ENCODE data around the gene OR9A4.
"Not testable (repeated sequence)": the region's sequence is repeated elsewhere in the genome, so short reads cannot be mapped to it uniquely, and the experiment has no call there.

OR9A4 gene

GRCh38 chr7:141916099-141916498, at the start of gene OR9A4:
Gene OR9A4 (plus strand): TSS chr7:141916399. CDS start chr7:141918876, 2,477 bp downstream.
- DNase-seq = no peak

- DNase-seq = no peak
Measured at GRCh38 chr7:141866974-141867373, 49.2 kb upstream of the OR9A4 start.

GRCh38 chr7:141872931-141873330, 43.3 kb upstream of the OR9A4 start:
- DNase-seq = no peak

- DNase-seq = no peak
Measured at GRCh38 chr7:141874787-141875186, 41.4 kb upstream of the OR9A4 start.

- DNase-seq = no peak
Measured at GRCh38 chr7:141875453-141875852, 40.7 kb upstream of the OR9A4 start.

GRCh38 chr7:141876371-141876770, 39.8 kb upstream of the OR9A4 start:
- DNase-seq = no peak

GRCh38 chr7:141877365-141877764, 38.8 kb upstream of the OR9A4 start:
- no peak for DNase-seq

- no peak for DNase-seq
Measured at GRCh38 chr7:141880960-141881359, 35.2 kb upstream of the OR9A4 start.

- DNase-seq = no peak
Measured at GRCh38 chr7:141884539-141885225, 31.5 kb upstream of the OR9A4 start.

- DNase-seq = no peak
Measured at GRCh38 chr7:141889321-141889720, 26.9 kb upstream of the OR9A4 start.

- DNase-seq = no peak
Measured at GRCh38 chr7:141891336-141891735, 24.9 kb upstream of the OR9A4 start.

GRCh38 chr7:141899366-141899765, 16.8 kb upstream of the OR9A4 start:
- DNase-seq = not testable (repeated sequence)

- DNase-seq = no peak
Measured at GRCh38 chr7:141906285-141906684, 9.9 kb upstream of the OR9A4 start.

GRCh38 chr7:141911391-141911790, 4.8 kb upstream of the OR9A4 start:
- no peak for DNase-seq

GRCh38 chr7:141915565-141915964, 634 bp upstream of the OR9A4 start:
- no peak for DNase-seq

- DNase-seq = no peak
Measured at GRCh38 chr7:141920281-141920680, 4.1 kb downstream of the OR9A4 start.

GRCh38 chr7:141928146-141928844, 12.1 kb downstream of the OR9A4 start:
- no peak for DNase-seq

GRCh38 chr7:141928845-141929195, 12.6 kb downstream of the OR9A4 start:
- no peak for DNase-seq

- no peak for DNase-seq
Measured at GRCh38 chr7:141930211-141930610, 14.0 kb downstream of the OR9A4 start.

GRCh38 chr7:141941075-141941474, 24.9 kb downstream of the OR9A4 start:
- no peak for DNase-seq

GRCh38 chr7:141943846-141944245, 27.6 kb downstream of the OR9A4 start:
- DNase-seq = no peak

- no peak for DNase-seq
Measured at GRCh38 chr7:141944811-141945210, 28.6 kb downstream of the OR9A4 start.

GRCh38 chr7:141945356-141945755, 29.2 kb downstream of the OR9A4 start:
- DNase-seq = no peak

GRCh38 chr7:141946796-141947195, 30.6 kb downstream of the OR9A4 start, which contains the start of gene CLEC5A:
Gene CLEC5A (minus strand): TSS chr7:141946974. CDS start chr7:141946292, 682 bp downstream.
- no peak for DNase-seq

GRCh38 chr7:141949021-141949420, 32.8 kb downstream of the OR9A4 start:
- DNase-seq = no peak
